ENCODE measurements around the gene TNNI2. TPM values are rescaled to one million over a fixed set of nuclear protein-coding genes. Genes with fewer than 3 reads are reported as not detected.

TNNI2 gene
- total RNA-seq, 1 experiment from 2014 or later, result not detected

DNA sequence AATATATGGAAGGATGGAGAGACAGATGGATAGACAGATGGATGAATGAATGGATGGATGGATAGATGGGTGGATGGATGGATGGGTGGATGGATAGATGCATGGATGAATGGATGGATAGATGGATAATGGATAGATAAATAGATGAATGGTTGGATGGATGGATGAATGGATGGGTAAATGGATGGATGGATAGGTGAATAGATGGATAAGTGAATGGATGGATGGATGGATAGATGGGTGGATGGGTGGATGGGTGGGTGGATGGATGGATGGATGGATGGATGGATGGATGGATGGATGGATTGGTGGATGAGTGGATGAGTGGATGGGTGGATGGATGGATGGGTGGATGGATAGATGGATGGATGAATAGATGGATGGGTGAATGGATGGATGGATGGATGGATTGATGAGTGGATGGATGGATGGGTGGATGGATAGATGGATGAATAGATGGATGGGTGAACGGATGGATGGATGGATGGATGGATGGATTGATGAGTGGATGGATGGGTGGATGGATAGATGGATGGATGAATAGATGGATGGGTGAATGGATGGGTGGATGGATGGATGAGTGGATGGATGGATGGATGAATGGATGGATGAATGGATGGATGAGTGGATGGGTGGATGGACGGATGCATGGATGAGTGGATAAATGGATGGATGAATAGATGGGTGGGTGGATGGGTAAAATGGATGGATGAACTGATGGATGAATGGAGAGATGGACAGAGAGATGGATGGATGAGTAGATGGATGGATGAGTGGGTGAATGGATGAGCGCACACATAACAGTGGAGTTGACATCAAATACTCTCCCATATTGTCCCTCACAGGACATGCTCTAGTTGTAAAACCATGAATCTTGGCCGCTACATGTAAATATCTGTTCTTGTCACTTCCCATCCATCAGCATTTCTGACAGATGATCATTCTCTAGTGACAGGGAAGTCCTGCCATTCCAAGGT is 22.9 kb downstream of the TNNI2 start:
- no peaks in the 10 kb centered on the region for H3K4me1 ChIP-seq (ENCODE audit: insufficient read depth, low read length, poor library complexity, severe bottlenecking)
- H3K9me3 ChIP-seq (ENCODE audit: low read depth, low read length, poor library complexity, severe bottlenecking), result no peaks in the 10 kb centered on the region
- BruUV-seq (replicated peaks), result no TSS peak
- H3K27me3 ChIP-seq (replicated peaks; ENCODE audit: insufficient read depth, low read depth, low read length, poor library complexity), result peaks cover 41% of the 10 kb centered on the region
- H3K4me3 ChIP-seq (ENCODE audit: low read depth, low read length, poor library complexity, severe bottlenecking), result no peak overlapping the region
- no peak overlapping the region for H3K27ac ChIP-seq (ENCODE audit: low read depth, low read length, poor library complexity, severe bottlenecking)
- ChIA-PET CTCF (no interaction called here), POLR2A (ENCODE audit: low non-redundant PET) (no interaction called here)
- intact Hi-C loops (cut with micrococcal nuclease; ENCODE audit: unreplicated experiment), result no loop called here
- DNase-seq (ENCODE audit: low spot score), result no peak
- TF ChIP-seq EZH2 (IDR thresholded peaks at IDR 0.05; ENCODE audit: borderline replicate concordance, low read depth, low read length, poor library complexity, severe bottlenecking), result no peak
- TF ChIP-seq, protein P1, sequence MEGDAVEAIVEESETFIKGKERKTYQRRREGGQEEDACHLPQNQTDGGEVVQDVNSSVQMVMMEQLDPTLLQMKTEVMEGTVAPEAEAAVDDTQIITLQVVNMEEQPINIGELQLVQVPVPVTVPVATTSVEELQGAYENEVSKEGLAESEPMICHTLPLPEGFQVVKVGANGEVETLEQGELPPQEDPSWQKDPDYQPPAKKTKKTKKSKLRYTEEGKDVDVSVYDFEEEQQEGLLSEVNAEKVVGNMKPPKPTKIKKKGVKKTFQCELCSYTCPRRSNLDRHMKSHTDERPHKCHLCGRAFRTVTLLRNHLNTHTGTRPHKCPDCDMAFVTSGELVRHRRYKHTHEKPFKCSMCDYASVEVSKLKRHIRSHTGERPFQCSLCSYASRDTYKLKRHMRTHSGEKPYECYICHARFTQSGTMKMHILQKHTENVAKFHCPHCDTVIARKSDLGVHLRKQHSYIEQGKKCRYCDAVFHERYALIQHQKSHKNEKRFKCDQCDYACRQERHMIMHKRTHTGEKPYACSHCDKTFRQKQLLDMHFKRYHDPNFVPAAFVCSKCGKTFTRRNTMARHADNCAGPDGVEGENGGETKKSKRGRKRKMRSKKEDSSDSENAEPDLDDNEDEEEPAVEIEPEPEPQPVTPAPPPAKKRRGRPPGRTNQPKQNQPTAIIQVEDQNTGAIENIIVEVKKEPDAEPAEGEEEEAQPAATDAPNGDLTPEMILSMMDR (conservative IDR thresholded peaks at IDR 0.05; ENCODE audit: low read depth, low read length), result no peak
- H3K36me3 ChIP-seq (ENCODE audit: insufficient read depth, low read length, poor library complexity, severe bottlenecking), result no peaks in the 10 kb centered on the region

DNA sequence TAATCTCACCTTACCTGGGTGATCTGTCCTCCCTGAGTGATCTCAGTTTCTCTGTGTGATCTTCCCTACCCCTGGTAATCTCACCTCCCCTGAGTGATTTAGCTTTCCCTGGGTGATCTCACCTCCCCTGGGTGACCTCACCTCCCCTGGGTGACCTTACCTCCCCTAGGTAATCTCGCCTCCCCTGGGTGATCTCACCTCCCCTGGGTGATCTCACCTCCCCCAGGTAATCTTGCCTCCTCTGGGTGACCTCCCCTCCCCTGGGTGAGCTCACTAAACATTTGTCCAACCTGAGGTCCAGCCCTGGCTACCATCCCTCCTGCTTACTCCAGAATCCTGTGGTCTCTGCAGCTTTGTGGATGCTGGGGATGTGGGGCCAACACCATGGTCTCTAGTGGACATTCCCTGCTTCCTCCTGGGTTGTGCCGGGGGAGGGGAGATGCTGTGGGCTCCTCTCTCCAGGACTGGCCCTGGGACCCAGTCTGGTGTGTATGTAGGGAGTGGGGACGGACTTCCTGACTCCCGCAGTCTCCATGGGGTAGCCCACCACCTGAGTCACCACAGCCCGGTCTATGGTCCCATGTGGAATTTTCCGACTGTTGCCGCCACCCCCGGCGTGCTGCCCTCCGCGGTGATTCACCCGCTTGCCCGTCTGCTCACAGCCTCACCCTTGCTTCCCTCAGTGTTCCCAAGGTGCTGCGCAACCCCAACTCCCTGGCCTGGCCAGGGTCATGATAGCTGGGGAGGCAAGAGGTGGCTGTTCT is 24.0 kb downstream of the TNNI2 start:
- POLR2A ChIA-PET (ENCODE audit: low non-redundant PET), result no interaction called here
- H3K27me3 ChIP-seq (replicated peaks; ENCODE audit: insufficient read depth, low read depth, low read length, poor library complexity), result peaks cover 42% of the 10 kb centered on the region
- DNase-seq (ENCODE audit: low spot score), result no peak

More for the DNA sequence above, 24.0 kb downstream of the TNNI2 start:
- Histone ChIP-seq H3K4me1 (ENCODE audit: insufficient read depth, low read length, poor library complexity, severe bottlenecking) (no peaks in the 10 kb centered on the region), H3K36me3 (ENCODE audit: insufficient read depth, low read length, poor library complexity, severe bottlenecking) (no peaks in the 10 kb centered on the region), H3K27ac (ENCODE audit: low read depth, low read length, poor library complexity, severe bottlenecking) (no peak overlapping the region), H3K9me3 (ENCODE audit: low read depth, low read length, poor library complexity, severe bottlenecking) (no peaks in the 10 kb centered on the region), H3K4me3 (ENCODE audit: low read depth, low read length, poor library complexity, severe bottlenecking) (no peak overlapping the region)
- CTCF ChIA-PET, result no interaction called here
- intact Hi-C loops (cut with micrococcal nuclease; ENCODE audit: unreplicated experiment), result no loop called here
- no TSS peak for BruUV-seq (replicated peaks)
- TF ChIP-seq EZH2 (IDR thresholded peaks at IDR 0.05; ENCODE audit: borderline replicate concordance, low read depth, low read length, poor library complexity, severe bottlenecking), result peak; percentile 58
- TF ChIP-seq, protein P1 (conservative IDR thresholded peaks at IDR 0.05; ENCODE audit: low read depth, low read length), result no peak

Measured in A673 (cell line).